WERI-Rb-1 (cell line): ENCODE measurements around the gene RANBP2.
"Not testable (repeated sequence)": the region's sequence is repeated elsewhere in the genome, so short reads cannot be mapped to it uniquely, and the experiment has no call there.

Source experiments
- DNase-seq: peaks from one replicate; pipeline ENCODE4 v3.0.0-alpha.2; 2020
- H3K27ac ChIP-seq: fragments of 250-450 bp; sonication (Bioruptor Pico); 2 replicates; pipeline ENCODE4 v1.5.1; 2020; ENCODE audit warnings: mild to moderate bottlenecking, moderate library complexity
- H3K27me3 ChIP-seq: fragments of 250-450 bp; sonication (Bioruptor Pico); 2 replicates; pipeline ENCODE4 v1.5.1; 2021; ENCODE audit warnings: mild to moderate bottlenecking, low read depth, moderate library complexity; ENCODE audit not compliant: insufficient read depth, severe bottlenecking
- H3K36me3 ChIP-seq: fragments of 250-450 bp; sonication (Bioruptor Pico); 2 replicates; pipeline ENCODE4 v1.5.1; 2020; ENCODE audit warnings: mild to moderate bottlenecking, moderate library complexity
- H3K4me3 ChIP-seq: 2 replicates; pipeline ENCODE4 v1.5.1; 2011; ENCODE audit warnings: low read depth, mild to moderate bottlenecking, control low read depth, low read length
- H3K9me3 ChIP-seq: fragments of 250-450 bp; sonication (Bioruptor Pico); 2 replicates; pipeline ENCODE4 v1.5.1; 2021; ENCODE audit warnings: mild to moderate bottlenecking, moderate library complexity; ENCODE audit not compliant: severe bottlenecking
- TF ChIP-seq, protein P1 (sequence below): IDR thresholded peaks from 2 replicates; pipeline ENCODE4 v1.5.1; 2011; ENCODE audit warnings: low read depth, mild to moderate bottlenecking, control low read depth, inconsistent platforms, low read length

The RANBP2 gene

DNA sequence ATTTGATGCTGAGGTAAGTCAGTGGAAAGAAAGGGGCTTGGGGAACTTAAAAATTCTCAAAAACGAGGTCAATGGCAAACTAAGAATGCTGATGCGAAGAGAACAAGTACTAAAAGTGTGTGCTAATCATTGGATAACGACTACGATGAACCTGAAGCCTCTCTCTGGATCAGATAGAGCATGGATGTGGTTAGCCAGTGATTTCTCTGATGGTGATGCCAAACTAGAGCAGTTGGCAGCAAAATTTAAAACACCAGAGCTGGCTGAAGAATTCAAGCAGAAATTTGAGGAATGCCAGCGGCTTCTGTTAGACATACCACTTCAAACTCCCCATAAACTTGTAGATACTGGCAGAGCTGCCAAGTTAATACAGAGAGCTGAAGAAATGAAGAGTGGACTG, 47.4 kb downstream of the RANBP2 start:
- H3K4me3 ChIP-seq, H3K27me3 ChIP-seq, H3K27ac ChIP-seq, DNase-seq, H3K9me3 ChIP-seq: not testable (repeated sequence)
- H3K36me3 ChIP-seq = peaks cover 33% of the 10 kb centered on the region

DNA sequence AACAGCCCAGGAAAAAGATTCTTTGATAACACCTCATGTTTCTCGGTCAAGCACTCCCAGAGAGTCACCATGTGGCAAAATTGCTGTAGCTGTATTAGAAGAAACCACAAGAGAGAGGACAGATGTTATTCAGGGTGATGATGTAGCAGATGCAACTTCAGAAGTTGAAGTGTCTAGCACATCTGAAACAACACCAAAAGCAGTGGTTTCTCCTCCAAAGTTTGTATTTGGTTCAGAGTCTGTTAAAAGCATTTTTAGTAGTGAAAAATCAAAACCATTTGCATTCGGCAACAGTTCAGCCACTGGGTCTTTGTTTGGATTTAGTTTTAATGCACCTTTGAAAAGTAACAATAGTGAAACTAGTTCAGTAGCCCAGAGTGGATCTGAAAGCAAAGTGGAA, 48.6 kb downstream of the RANBP2 start:
- H3K27ac ChIP-seq, H3K9me3 ChIP-seq, DNase-seq, H3K4me3 ChIP-seq, H3K27me3 ChIP-seq: not testable (repeated sequence)
- H3K36me3 ChIP-seq = peaks cover 41% of the 10 kb centered on the region

DNA sequence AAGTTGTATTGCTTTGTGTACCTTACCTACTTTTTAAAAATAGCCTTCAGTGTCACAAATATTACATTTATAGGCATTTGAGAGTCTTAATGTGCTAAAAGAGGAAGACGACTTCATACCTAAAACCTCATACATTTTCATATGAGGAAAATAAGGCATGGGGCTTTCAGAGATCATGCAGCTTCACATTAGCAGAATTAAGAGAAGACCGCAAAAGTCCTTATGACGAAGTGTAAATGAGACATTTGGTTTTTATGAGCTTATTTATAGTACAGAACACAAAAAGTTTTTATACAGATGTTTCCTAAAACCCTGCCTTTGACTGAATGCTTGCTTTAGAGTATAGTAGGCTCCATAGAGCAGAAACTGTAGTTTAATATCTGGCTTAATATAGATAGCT, 57.2 kb downstream of the RANBP2 start:
- Histone ChIP-seq H3K4me3 (no peak overlapping the region), H3K9me3 (no peaks in the 10 kb centered on the region), H3K27me3 (no peaks in the 10 kb centered on the region), H3K36me3 (peaks cover 68% of the 10 kb centered on the region), H3K27ac (no peak overlapping the region)
- TF ChIP-seq, protein P1, sequence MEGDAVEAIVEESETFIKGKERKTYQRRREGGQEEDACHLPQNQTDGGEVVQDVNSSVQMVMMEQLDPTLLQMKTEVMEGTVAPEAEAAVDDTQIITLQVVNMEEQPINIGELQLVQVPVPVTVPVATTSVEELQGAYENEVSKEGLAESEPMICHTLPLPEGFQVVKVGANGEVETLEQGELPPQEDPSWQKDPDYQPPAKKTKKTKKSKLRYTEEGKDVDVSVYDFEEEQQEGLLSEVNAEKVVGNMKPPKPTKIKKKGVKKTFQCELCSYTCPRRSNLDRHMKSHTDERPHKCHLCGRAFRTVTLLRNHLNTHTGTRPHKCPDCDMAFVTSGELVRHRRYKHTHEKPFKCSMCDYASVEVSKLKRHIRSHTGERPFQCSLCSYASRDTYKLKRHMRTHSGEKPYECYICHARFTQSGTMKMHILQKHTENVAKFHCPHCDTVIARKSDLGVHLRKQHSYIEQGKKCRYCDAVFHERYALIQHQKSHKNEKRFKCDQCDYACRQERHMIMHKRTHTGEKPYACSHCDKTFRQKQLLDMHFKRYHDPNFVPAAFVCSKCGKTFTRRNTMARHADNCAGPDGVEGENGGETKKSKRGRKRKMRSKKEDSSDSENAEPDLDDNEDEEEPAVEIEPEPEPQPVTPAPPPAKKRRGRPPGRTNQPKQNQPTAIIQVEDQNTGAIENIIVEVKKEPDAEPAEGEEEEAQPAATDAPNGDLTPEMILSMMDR = no peak
- DNase-seq = no peak

DNA sequence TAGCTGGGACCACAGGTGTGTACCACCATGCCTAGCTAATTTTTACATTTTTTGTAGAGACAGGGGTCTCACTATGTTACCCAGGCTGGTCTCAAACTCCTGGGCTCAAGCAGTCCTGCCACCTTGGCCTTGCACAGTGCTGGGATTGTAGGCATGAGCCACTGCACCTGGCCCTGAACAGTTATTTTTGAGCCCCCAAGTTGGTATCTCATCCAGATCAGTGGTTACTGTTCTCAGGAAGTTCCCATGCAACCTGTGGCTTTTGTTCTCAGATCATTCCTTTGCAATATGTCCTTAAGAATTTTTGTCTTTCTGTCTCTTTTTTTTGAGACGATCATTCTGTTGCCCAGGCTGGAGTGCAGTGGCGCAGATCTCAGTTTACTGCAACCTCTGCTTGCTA, 59.6 kb downstream of the RANBP2 start:
- TF ChIP-seq, protein P1 = no peak
- Histone ChIP-seq H3K27ac (no peak overlapping the region), H3K4me3 (no peak overlapping the region)

DNA sequence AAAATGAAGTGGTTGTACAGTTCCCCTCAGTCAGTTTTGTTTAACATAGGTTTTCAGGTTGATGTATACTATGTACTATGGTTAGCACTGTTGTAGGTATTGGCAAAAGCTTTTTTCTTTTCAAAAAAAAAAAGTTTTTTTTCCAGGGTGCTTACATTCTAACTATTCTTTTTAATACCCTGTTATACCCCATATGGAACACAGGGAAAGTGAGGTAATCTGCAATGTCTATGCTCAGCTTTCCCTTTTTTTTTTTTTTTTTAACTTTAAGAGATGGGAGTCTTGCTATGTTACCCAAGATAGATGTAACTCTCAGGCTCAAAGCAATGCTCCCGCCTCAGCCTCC, 66.7 kb downstream of the RANBP2 start:
- Histone ChIP-seq H3K4me3 (peak overlapping the region; percentile 53), H3K9me3 (no peaks in the 10 kb centered on the region), H3K27ac (no peak overlapping the region), H3K27me3 (no peaks in the 10 kb centered on the region), H3K36me3 (peaks cover 55% of the 10 kb centered on the region)
- TF ChIP-seq, protein P1 = no peak
- DNase-seq = no peak

More for the DNA sequence above, 59.6 kb downstream of the RANBP2 start:
- DNase-seq = no peak
- no peaks in the 10 kb centered on the region for H3K27me3 ChIP-seq
- H3K36me3 ChIP-seq = peaks cover 66% of the 10 kb centered on the region
- H3K9me3 ChIP-seq = no peaks in the 10 kb centered on the region

DNA sequence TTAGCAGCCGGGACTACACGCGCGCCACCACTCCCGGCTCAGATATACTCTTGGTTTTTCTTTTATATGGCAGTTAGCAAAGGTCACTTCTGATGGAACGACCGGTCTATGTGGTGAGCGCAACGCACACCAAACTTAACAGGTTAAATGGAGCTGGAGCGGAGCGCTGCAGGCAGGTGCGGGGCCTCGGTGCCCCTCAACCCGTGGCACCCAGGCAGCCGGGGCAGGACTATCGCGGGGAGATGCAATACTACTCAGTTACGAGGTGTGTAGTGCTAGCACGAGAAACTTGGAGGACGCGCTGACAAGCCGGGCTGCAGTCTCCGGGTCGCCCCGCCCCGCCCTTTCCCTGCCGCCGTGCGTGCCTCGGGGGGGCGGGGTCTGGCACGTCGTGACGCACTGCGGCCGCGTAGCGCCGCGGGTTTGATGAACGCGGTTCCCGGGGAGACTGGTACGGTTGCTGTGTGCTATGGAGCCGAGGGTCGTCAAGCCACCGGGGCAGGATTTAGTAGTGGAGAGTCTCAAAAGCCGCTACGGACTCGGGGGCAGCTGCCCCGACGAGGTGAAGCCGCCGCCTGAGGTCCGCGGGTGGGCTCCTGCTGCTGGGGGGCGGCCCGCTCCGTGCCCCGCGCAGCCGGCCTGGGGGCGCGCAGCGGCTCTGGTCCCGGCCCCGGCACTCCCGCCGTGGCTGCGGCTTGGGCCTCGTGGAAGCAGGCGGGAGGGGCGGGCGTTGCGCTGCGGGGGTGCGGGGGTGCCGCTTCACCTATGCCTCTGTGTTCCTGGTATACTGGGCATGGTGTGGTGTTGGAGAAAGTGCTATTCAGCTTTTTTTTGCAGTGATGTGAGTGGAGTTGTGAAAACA, 67.3 kb downstream of the RANBP2 start, which contains the start of gene CCDC138:
Gene CCDC138 (plus strand): TSS at position 418 of the 862 bp plus-strand sequence. CDS start 52 bp downstream, at position 470.
- TF ChIP-seq, protein P1 = no peak
- Histone ChIP-seq H3K4me3 (peak within 1 kb of the TSS; percentile 53), H3K27ac (peak within 1 kb of the TSS; percentile 87), H3K9me3 (no peaks in the 10 kb centered on the region), H3K27me3 (no peaks in the 10 kb centered on the region), H3K36me3 (peaks cover 56% of the 10 kb centered on the region)
- DNase-seq = peak; percentile 92

DNA sequence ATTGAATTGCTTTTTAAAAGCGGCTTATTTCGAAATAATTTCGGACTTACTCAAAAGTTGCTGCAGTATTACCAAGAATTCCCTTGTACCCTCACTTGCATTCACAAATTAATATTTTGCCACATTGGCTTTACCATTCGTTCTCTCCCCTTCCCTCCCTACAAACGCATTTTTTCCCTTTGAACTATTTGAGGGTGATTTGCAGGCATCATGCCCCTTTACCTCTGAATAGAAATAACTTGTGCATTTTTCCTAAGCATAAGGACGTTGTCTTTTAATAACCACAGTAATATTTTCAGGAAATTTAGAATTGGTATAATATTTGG, 67.9 kb downstream of the RANBP2 start:
- Histone ChIP-seq H3K36me3 (peaks cover 56% of the 10 kb centered on the region), H3K4me3 (peak overlapping the region; percentile 53), H3K9me3 (no peaks in the 10 kb centered on the region), H3K27me3 (no peaks in the 10 kb centered on the region), H3K27ac (peak overlapping the region; percentile 87)
- TF ChIP-seq, protein P1 = no peak
- DNase-seq = no peak
